ENCODE data around the gene FNDC7. TPM values are rescaled to one million over a fixed set of nuclear protein-coding genes. Genes with fewer than 3 reads are reported as not detected.
"Not testable (repeated sequence)": the region's sequence is repeated elsewhere in the genome, so short reads cannot be mapped to it uniquely, and the experiment has no call there.

The FNDC7 gene
- total and polyA plus RNA-seq, 2 donors (not counting 3 experiments of a cell fraction or from before 2014, with no cell fraction given): not detected

- CTCF ChIA-PET: interaction anchor here (2.0 kb wide), 1 partner anchor 117 kb away, joined by 8 read pairs; no protein-coding TSS in a partner anchor
- FAIRE-seq; H3K4me1 ChIP-seq (ENCODE audit: control insufficient read depth, extremely low read depth, insufficient read depth, low read length); BruUV-seq (replicated peaks); H3K27ac ChIP-seq (ENCODE audit: insufficient read depth, low read depth, low read length); H3K4me3 ChIP-seq (replicated peaks in 1 of 3; ENCODE audit: insufficient read depth in 1 of 3, low read depth in 1 of 3, low read length in 3 of 3); H2AFZ ChIP-seq (ENCODE audit: low read depth, low read length); H4K20me1 ChIP-seq (replicated peaks; ENCODE audit: control insufficient read depth, extremely low read depth, insufficient read depth, low read length); H3K9me3 ChIP-seq (replicated peaks; ENCODE audit: control insufficient read depth, insufficient read depth, low read length); H3K4me2 ChIP-seq (ENCODE audit: insufficient read depth, low read length); intact Hi-C loops (cut with micrococcal nuclease); DNase-seq (ENCODE audit: low read depth, low spot score); POLR2A ChIA-PET; H3K9me1 ChIP-seq (replicated peaks; ENCODE audit: control insufficient read depth, extremely low read depth, insufficient read depth, low read length); dilution Hi-C loops (cut with MboI; ENCODE audit: extremely low pct_ligation_motif_present, low sequenced_read_pairs); H3K27me3 ChIP-seq (ENCODE audit: control insufficient read depth in 2 of 2, insufficient read depth in 2 of 2, low read length in 2 of 2); H3K79me2 ChIP-seq (ENCODE audit: control insufficient read depth, insufficient read depth, low read length); H3K9ac ChIP-seq (replicated peaks; ENCODE audit: extremely low read depth, insufficient read depth, low read length): not testable (repeated sequence)
- H3K36me3 ChIP-seq (ENCODE audit: control insufficient read depth in 2 of 2, extremely low read depth in 1 of 2, insufficient read depth in 2 of 2, low read length in 2 of 2): peaks cover 15 to 21% of the 10 kb centered on the region in 2 experiments
These were observed 68.9 kb downstream of the FNDC7 start for GRCh38 chr1:108781575-108781944.

GRCh38 chr1:108785264-108785663 lies 72.6 kb downstream of the FNDC7 start:
- Histone ChIP-seq H3K4me3 (replicated peaks in 1 of 3; ENCODE audit: insufficient read depth in 1 of 3, low read depth in 1 of 3, low read length in 3 of 3) (no peak overlapping the region), H4K20me1 (replicated peaks; ENCODE audit: control insufficient read depth, extremely low read depth, insufficient read depth, low read length) (no peaks in the 10 kb centered on the region), H3K27ac (ENCODE audit: insufficient read depth, low read depth, low read length) (no peak overlapping the region), H3K27me3 (ENCODE audit: control insufficient read depth in 2 of 2, insufficient read depth in 2 of 2, low read length in 2 of 2) (no peaks in the 10 kb centered on the region), H2AFZ (ENCODE audit: low read depth, low read length) (no peak overlapping the region), H3K9me3 (replicated peaks; ENCODE audit: control insufficient read depth, insufficient read depth, low read length) (peaks cover 6% of the 10 kb centered on the region), H3K79me2 (ENCODE audit: control insufficient read depth, insufficient read depth, low read length) (no peaks in the 10 kb centered on the region), H3K9ac (replicated peaks; ENCODE audit: extremely low read depth, insufficient read depth, low read length) (no peak overlapping the region), H3K36me3 (ENCODE audit: control insufficient read depth in 2 of 2, extremely low read depth in 1 of 2, insufficient read depth in 2 of 2, low read length in 2 of 2) (peaks cover 8 to 21% of the 10 kb centered on the region in 2 experiments), H3K4me2 (ENCODE audit: insufficient read depth, low read length) (no peak overlapping the region), H3K9me1 (replicated peaks; ENCODE audit: control insufficient read depth, extremely low read depth, insufficient read depth, low read length) (no peaks in the 10 kb centered on the region), H3K4me1 (ENCODE audit: control insufficient read depth, extremely low read depth, insufficient read depth, low read length) (peaks cover 6% of the 10 kb centered on the region)
- TF ChIP-seq GATA2 (IDR thresholded peaks at IDR 0.05; ENCODE audit: insufficient read depth, insufficient read length, low read depth, low read length) (no peak), JUN (IDR thresholded peaks at IDR 0.05; ENCODE audit: borderline replicate concordance, insufficient read depth, insufficient read length, low read depth) (no peak)
- intact Hi-C loops (cut with micrococcal nuclease) (no loop called here), dilution Hi-C loops (cut with MboI; ENCODE audit: extremely low pct_ligation_motif_present, low sequenced_read_pairs) (no loop called here)
- CTCF ChIA-PET: no interaction called here
- no peak for DNase-seq (ENCODE audit: low read depth, low spot score)
- POLR2A ChIA-PET: no interaction called here
- BruUV-seq (replicated peaks): no TSS peak
- FAIRE-seq: no peak
